Non-pigmented ciliary epithelial cell (primary cell): ENCODE measurements around the gene UQCC5.

Experiments used
- DNase-seq: peaks from one replicate; pipeline ENCODE4 v3.0.0-alpha.2; 2010; ENCODE audit warnings: low read depth

Gene UQCC5

DNA sequence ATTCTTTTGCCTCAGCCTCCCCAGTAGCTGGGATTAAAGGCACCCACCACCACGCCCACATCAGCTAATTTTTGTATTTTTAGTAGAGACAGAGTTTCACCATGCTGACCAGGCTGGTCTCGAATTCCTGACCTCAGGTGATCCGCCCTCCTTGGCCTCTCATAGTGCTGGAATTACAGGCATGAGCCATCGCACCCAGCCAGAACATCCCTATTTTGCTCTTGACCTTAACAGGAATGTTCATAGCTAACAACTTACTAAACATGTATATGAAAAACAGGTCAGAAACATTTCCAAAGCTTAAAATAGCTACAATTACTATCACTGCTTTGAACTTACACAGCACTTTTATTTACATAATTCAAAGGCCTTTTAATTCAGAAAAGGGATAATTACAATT lies 33.7 kb downstream of the UQCC5 start:
- peak; percentile 40 for DNase-seq

GRCh38 chr3:52572221-52572620 lies 35.8 kb downstream of the UQCC5 start:
- no peak for DNase-seq

GRCh38 chr3:52574056-52574965 lies 37.9 kb downstream of the UQCC5 start:
- no peak for DNase-seq
